A549 (cell line): ENCODE results near the gene LRRC8C. TPM values are rescaled to one million over a fixed set of nuclear protein-coding genes. Genes with fewer than 3 reads are reported as not detected.

ENCODE experiments used
- ATAC-seq, 2 experiments: fragments of 200-7000 bp in 1 of 2; fragments of >200 bp in 1 of 2; cut with Nextera tagmentation in 1 of 2; cut with Tn5 transposase in 1 of 2; 3 replicates each; pipeline versions ENCODE4 v1.8.0 to v1.9.1; 2018 to 2020; ENCODE audit warnings: mild to moderate bottlenecking in 1 of 2, moderate library complexity in 1 of 2
- CTCF ChIA-PET: fragments of 300-600 bp; sonication (Branson Sonifier 250); formaldehyde crosslinking; extraction: SDS; loops from one replicate; lab custom pipeline; 2021; ENCODE audit warnings: antibody characterized with exemption, inconsistent platforms; lab: Yijun Ruan, JAX
- POLR2A ChIA-PET: fragments of 350-600 bp; formaldehyde crosslinking; extraction: SDS; loops from one replicate; lab custom pipeline; 2021; ENCODE audit warnings: antibody characterized with exemption, inconsistent platforms; lab: Yijun Ruan, JAX
- DNase-seq, 2 experiments: peaks; one replicate each; pipeline versions ENCODE4 v3.0.0 to v3.0.0-alpha.2; 2011 to 2016; ENCODE audit warnings: low read depth in 1 of 2, low spot score in 1 of 2
- FAIRE-seq: peaks from 2 replicates; lab custom pipeline; 2011; peaks lifted over from hg19 to GRCh38; lab: Jason Lieb, UNC
- H3K27ac ChIP-seq, 2 experiments: fragments of >200 bp; sonication (Bioruptor Twin); formaldehyde crosslinking; 3 replicates each; pipeline ENCODE4 v1.5.1; 2016 to 2017
- H3K4me1 ChIP-seq: fragments of >200 bp; sonication (Bioruptor Twin); formaldehyde crosslinking; 3 replicates; pipeline ENCODE4 v1.6.1; 2016
- H3K4me2 ChIP-seq: fragments of >200 bp; sonication (Bioruptor Twin); formaldehyde crosslinking; 3 replicates; pipeline ENCODE4 v1.6.1; 2016
- H3K4me3 ChIP-seq: fragments of >200 bp; sonication (Bioruptor Twin); formaldehyde crosslinking; 3 replicates; pipeline ENCODE4 v1.5.1; 2016
- H3K9me3 ChIP-seq: fragments of >200 bp; sonication (Bioruptor Twin); formaldehyde crosslinking; 3 replicates; pipeline ENCODE4 v1.6.1; 2016
- ATOH8 ChIP-seq: fragments of 250-450 bp; sonication (Bioruptor Pico); IDR thresholded peaks from 2 replicates; pipeline ENCODE4 v1.5.0; 2020; ENCODE audit warnings: low read depth, mild to moderate bottlenecking, moderate library complexity
- BHLHE40 ChIP-seq: IDR thresholded peaks from 2 replicates; pipeline ENCODE4 v1.6.1; 2012; ENCODE audit warnings: low read depth, low read length, inconsistent platforms
- CBX2 ChIP-seq: fragments of 200-600 bp; sonication (generic); IDR thresholded peaks from 2 replicates; pipeline ENCODE4 v1.6.1; 2016; ENCODE audit warnings: low read depth, mild to moderate bottlenecking, borderline replicate concordance
- CEBPB ChIP-seq, 2 experiments: fragments of >200 bp in 1 of 2; sonication (Bioruptor Twin) in 1 of 2; formaldehyde crosslinking in 1 of 2; IDR thresholded peaks; 2 replicates each; pipeline ENCODE4 v1.6.1; 2012 to 2016
- EHMT2 ChIP-seq: fragments of 200-600 bp; sonication (generic); IDR thresholded peaks from 2 replicates; pipeline ENCODE4 v1.6.1; 2016; ENCODE audit warnings: antibody characterized with exemption, low read depth, mild to moderate bottlenecking, moderate library complexity
- FOSL2 ChIP-seq, 2 experiments: fragments of 450-650 bp in 1 of 2; fragments of >200 bp in 1 of 2; sonication (Bioruptor Twin) in 1 of 2; formaldehyde crosslinking; IDR thresholded peaks; 2 replicates each; pipeline versions ENCODE4 v1.5.0 to v1.6.1; 2016 to 2020; ENCODE audit warnings: mild to moderate bottlenecking in 1 of 2, moderate library complexity in 1 of 2
- GATA3 ChIP-seq: IDR thresholded peaks from 2 replicates; pipeline ENCODE4 v1.6.1; 2012; ENCODE audit warnings: borderline replicate concordance
- HOXB13 ChIP-seq: fragments of 250-450 bp; sonication (Bioruptor Pico); IDR thresholded peaks from 2 replicates; pipeline ENCODE4 v1.5.0; 2020; ENCODE audit warnings: low read depth, mild to moderate bottlenecking, moderate library complexity
- JUN ChIP-seq, 2 experiments: fragments of >200 bp; sonication (Bioruptor Twin); formaldehyde crosslinking; IDR thresholded peaks; 2 replicates in 1 of 2; 3 replicates in 1 of 2; pipeline ENCODE4 v1.6.1; 2016 to 2017
- JUNB ChIP-seq: fragments of >200 bp; sonication (Bioruptor Twin); formaldehyde crosslinking; IDR thresholded peaks from 2 replicates; pipeline ENCODE4 v1.6.1; 2016
- KDM1A ChIP-seq: fragments of 200-600 bp; sonication (generic); IDR thresholded peaks from 2 replicates; pipeline ENCODE4 v1.6.1; 2016; ENCODE audit warnings: low read depth, mild to moderate bottlenecking
- MAFK ChIP-seq: fragments of 450-650 bp; IDR thresholded peaks from 2 replicates; pipeline ENCODE4 v1.6.1; 2014; ENCODE audit not compliant: partially characterized antibody
- MAZ ChIP-seq: fragments of 150-350 bp; IDR thresholded peaks from 2 replicates; pipeline ENCODE4 v1.6.1; 2014; ENCODE audit warnings: antibody characterized with exemption, low read depth, low read length, borderline replicate concordance
- NPAS2 ChIP-seq: fragments of 250-450 bp; sonication (Bioruptor Pico); IDR thresholded peaks from 2 replicates; pipeline ENCODE4 v1.8.0; 2022; ENCODE audit warnings: mild to moderate bottlenecking, moderate library complexity, borderline replicate concordance
- NR3C1 ChIP-seq: fragments of >200 bp; sonication (Bioruptor Twin); formaldehyde crosslinking; IDR thresholded peaks from 3 replicates; pipeline ENCODE4 v1.6.1; 2017
- POLR2A ChIP-seq: IDR thresholded peaks from 2 replicates; pipeline ENCODE4 v1.6.1; 2012; ENCODE audit warnings: mild to moderate bottlenecking, low read length
- RARB ChIP-seq: fragments of 250-450 bp; sonication (Bioruptor Pico); IDR thresholded peaks from 2 replicates; pipeline ENCODE4 v1.8.0; 2021; ENCODE audit warnings: mild to moderate bottlenecking, moderate library complexity
- TFCP2L1 ChIP-seq: fragments of 250-450 bp; sonication (Bioruptor Pico); IDR thresholded peaks from 2 replicates; pipeline ENCODE4 v1.5.0; 2021; ENCODE audit warnings: mild to moderate bottlenecking
- ZFP36 ChIP-seq: fragments of 450-650 bp; IDR thresholded peaks from 2 replicates; pipeline ENCODE4 v1.6.1; 2014; ENCODE audit warnings: borderline replicate concordance; ENCODE audit not compliant: partially characterized antibody
- ZNF302 ChIP-seq: fragments of 250-450 bp; sonication (Bioruptor Pico); IDR thresholded peaks from 2 replicates; pipeline ENCODE4 v1.9.0; 2021; ENCODE audit warnings: inconsistent platforms, mild to moderate bottlenecking, moderate library complexity
- ZSCAN20 ChIP-seq: fragments of 250-450 bp; sonication (Bioruptor Pico); IDR thresholded peaks from 2 replicates; pipeline ENCODE4 v1.8.0; 2022; ENCODE audit warnings: mild to moderate bottlenecking, moderate library complexity
- WGBS: methylation state at CpG from one replicate; pipeline ENCODE4 v1.1.6; 2017; ENCODE audit errors: missing lambda C conversion rate; 5-methylcytosine and 5-hydroxymethylcytosine counted together
- polyA plus RNA-seq, 4 experiments: library from polyadenylated mRNA; depleted of rRNA in 3 of 4; stranded (reverse); fragments of >200 nt; fragmentation: RNase III in 1 of 4; extraction: RNeasy Plus Mini Kit Qiagen cat#74134 plus additional on column Dnase treatment in 1 of 4; gene quantifications; 2 replicates in 3 of 4; 3 replicates in 1 of 4; pipeline ENCODE4 v1.2.3, GENCODE V29; 2011 to 2017
- TF ChIP-seq, protein P1 (sequence below): IDR thresholded peaks from 2 replicates; pipeline ENCODE4 v1.6.1; 2012
- TF ChIP-seq, protein P2 (sequence below): fragments of 250-450 bp; sonication (Bioruptor Pico); IDR thresholded peaks from 2 replicates; pipeline ENCODE4 v1.5.0; 2021; ENCODE audit warnings: mild to moderate bottlenecking, moderate library complexity, borderline replicate concordance
- TF ChIP-seq, protein P3 (sequence below): fragments of 150-350 bp; IDR thresholded peaks from 2 replicates; pipeline ENCODE4 v1.6.1; 2014; ENCODE audit warnings: low read depth, mild to moderate bottlenecking, low read length

Gene LRRC8C
- polyA plus RNA-seq, 2 of the 4 experiments (the other 2 are of a cell fraction), result 6.3 to 15.9 TPM

DNA sequence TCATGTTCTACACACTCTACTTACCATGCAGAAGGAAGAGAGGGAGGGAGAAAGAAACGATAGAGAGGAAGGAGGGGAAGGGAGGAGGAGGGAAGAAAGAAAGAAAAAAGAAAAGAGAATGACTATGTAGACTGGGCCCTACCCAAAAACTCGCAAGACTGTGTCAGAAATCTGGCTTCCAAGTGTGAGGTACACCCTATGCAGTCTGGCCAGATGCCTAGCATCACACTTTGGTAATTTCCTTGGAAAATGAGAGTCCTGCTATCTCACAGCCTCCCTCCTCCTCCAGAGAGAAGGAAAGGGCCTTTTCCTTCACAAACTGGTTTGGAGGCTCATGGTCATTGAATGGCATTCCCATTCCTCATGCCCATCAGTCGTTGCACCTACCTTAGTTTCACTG lies 101.5 kb downstream of the LRRC8C start:
- ChIA-PET CTCF (no interaction called here), POLR2A (no interaction called here)
- no peak for FAIRE-seq
- Histone ChIP-seq H3K9me3 (no peaks in the 10 kb centered on the region), H3K4me3 (no peak overlapping the region), H3K27ac (no peak overlapping the region), H3K4me2 (no peak overlapping the region), H3K4me1 (peaks cover 9% of the 10 kb centered on the region; the same call in 2 of the 3 replicates)
- no peak for DNase-seq
- WGBS, result 36% methylated on average over 3 of the region's 3 CpGs
- ATAC-seq, result no peak
- TF ChIP-seq BHLHE40 (no peak), ZFP36 (no peak), MAZ (no peak)

DNA sequence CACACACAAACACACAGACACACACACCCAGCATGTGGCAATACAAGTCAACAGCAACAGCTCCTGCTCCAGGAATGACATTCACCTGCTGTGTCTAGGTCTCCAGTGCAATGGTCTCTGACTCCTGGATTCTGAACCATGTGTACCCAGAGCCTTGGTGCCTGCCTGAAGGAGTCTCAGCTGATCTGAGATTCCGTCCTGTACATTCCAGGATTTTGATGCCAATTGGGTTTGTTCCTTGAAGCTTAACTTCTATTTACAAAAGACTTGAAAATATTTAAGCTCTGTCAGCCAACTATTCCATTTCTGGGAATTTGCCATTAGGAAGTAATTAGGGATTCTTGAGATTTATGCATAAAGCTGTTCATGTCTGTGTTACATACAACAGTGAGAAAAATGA lies 102.6 kb downstream of the LRRC8C start:
- no peak overlapping the region for H3K27ac ChIP-seq
- no peak for ATAC-seq
- H3K4me2 ChIP-seq, result no peak overlapping the region
- POLR2A ChIA-PET, result no interaction called here
- CTCF ChIA-PET, result no interaction called here
- no peak overlapping the region for H3K4me3 ChIP-seq
- 73% methylated on average over 1 of the region's 1 CpG for WGBS
- H3K4me1 ChIP-seq, result peaks cover 14% of the 10 kb centered on the region
- H3K9me3 ChIP-seq, result no peaks in the 10 kb centered on the region
- FAIRE-seq, result no peak
- no peak for TF ChIP-seq ATOH8 (CRISPR knock-in tag)
- TF ChIP-seq JUN (IDR thresholded peaks at IDR 0.05), result no peak
- TF ChIP-seq NR3C1, result no peak
- TF ChIP-seq POLR2A, result no peak
- no peak for TF ChIP-seq RARB (CRISPR knock-in tag)
- TF ChIP-seq HOXB13 (CRISPR knock-in tag), result no peak
- no peak for DNase-seq

- POLR2A ChIA-PET, result no interaction called here
- H3K9me3 ChIP-seq, result no peaks in the 10 kb centered on the region
- peaks cover 14% of the 10 kb centered on the region for H3K4me1 ChIP-seq
- H3K27ac ChIP-seq, result no peak overlapping the region
- H3K4me2 ChIP-seq, result no peak overlapping the region
- DNase-seq (no peak), FAIRE-seq (no peak), ATAC-seq (no peak)
- CTCF ChIA-PET, result interaction anchor here (0.6 to 1.0 kb wide), 2 partner anchors 16 to 26 kb away, joined by 3 read pairs; no protein-coding TSS in a partner anchor
- 61% methylated on average over 5 of the region's 5 CpGs for WGBS
- H3K4me3 ChIP-seq, result no peak overlapping the region
- TF ChIP-seq NR3C1 (no peak), CEBPB (IDR thresholded peaks at IDR 0.05) (no peak), HOXB13 (CRISPR knock-in tag) (no peak), TFCP2L1 (no peak), CBX2 (no peak), GATA3 (no peak), NPAS2 (CRISPR knock-in tag) (no peak), BHLHE40 (no peak), JUNB (no peak), FOSL2 (IDR thresholded peaks at IDR 0.05) (no peak), FOSL2 (CRISPR knock-in tag; IDR thresholded peaks at IDR 0.05) (no peak), MAFK (no peak), JUN (IDR thresholded peaks at IDR 0.05) (no peak), EHMT2 (no peak), ZFP36 (no peak), ZNF302 (CRISPR knock-in tag) (no peak), ZSCAN20 (no peak), KDM1A (no peak)
- TF ChIP-seq, protein P1, sequence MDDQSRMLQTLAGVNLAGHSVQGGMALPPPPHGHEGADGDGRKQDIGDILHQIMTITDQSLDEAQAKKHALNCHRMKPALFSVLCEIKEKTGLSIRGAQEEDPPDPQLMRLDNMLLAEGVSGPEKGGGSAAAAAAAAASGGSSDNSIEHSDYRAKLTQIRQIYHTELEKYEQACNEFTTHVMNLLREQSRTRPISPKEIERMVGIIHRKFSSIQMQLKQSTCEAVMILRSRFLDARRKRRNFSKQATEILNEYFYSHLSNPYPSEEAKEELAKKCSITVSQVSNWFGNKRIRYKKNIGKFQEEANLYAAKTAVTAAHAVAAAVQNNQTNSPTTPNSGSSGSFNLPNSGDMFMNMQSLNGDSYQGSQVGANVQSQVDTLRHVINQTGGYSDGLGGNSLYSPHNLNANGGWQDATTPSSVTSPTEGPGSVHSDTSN, result no peak
- TF ChIP-seq, protein P2, sequence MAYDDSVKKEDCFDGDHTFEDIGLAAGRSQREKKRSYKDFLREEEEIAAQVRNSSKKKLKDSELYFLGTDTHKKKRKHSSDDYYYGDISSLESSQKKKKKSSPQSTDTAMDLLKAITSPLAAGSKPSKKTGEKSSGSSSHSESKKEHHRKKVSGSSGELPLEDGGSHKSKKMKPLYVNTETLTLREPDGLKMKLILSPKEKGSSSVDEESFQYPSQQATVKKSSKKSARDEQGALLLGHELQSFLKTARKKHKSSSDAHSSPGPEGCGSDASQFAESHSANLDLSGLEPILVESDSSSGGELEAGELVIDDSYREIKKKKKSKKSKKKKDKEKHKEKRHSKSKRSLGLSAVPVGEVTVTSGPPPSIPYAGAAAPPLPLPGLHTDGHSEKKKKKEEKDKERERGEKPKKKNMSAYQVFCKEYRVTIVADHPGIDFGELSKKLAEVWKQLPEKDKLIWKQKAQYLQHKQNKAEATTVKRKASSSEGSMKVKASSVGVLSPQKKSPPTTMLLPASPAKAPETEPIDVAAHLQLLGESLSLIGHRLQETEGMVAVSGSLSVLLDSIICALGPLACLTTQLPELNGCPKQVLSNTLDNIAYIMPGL (CRISPR knock-in tag), result no peak
- TF ChIP-seq, protein P3, sequence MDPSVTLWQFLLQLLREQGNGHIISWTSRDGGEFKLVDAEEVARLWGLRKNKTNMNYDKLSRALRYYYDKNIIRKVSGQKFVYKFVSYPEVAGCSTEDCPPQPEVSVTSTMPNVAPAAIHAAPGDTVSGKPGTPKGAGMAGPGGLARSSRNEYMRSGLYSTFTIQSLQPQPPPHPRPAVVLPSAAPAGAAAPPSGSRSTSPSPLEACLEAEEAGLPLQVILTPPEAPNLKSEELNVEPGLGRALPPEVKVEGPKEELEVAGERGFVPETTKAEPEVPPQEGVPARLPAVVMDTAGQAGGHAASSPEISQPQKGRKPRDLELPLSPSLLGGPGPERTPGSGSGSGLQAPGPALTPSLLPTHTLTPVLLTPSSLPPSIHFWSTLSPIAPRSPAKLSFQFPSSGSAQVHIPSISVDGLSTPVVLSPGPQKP, result no peak
These were observed 104.2 kb downstream of the LRRC8C start for GRCh38 chr1:89736937-89737733.
